WTC11 (cell line): Measurements from ENCODE around the gene HIVEP2. TPM values are rescaled to one million over a fixed set of nuclear protein-coding genes. Genes with fewer than 3 reads are reported as not detected.

Source experiments
- ATAC-seq: fragments of 200-7000 bp; cut with Tn5 transposase; 2 replicates; pipeline ENCODE4 v1.10.0; 2021; ENCODE audit warnings: mild to moderate bottlenecking, moderate library complexity
- CTCF ChIA-PET: fragments of 300-600 bp; sonication (Branson Sonifier 250); formaldehyde crosslinking; loops from one replicate; lab custom pipeline; 2021; ENCODE audit warnings: antibody characterized with exemption; lab: Charles Lee
- POLR2A ChIA-PET: fragments of 350-600 bp; sonication (Branson Sonifier 250); formaldehyde crosslinking; loops from one replicate; lab custom pipeline; 2021; ENCODE audit warnings: antibody characterized with exemption; lab: Charles Lee
- DNase-seq: peaks from one replicate; pipeline ENCODE4 v3.0.0; 2021; ENCODE audit warnings: low spot score
- H3K27ac Mint-ChIP-seq: 2 replicates; pipeline ENCODE4 v1.8.0; 2021; ENCODE audit warnings: mixed read lengths
- H3K27me3 Mint-ChIP-seq: 2 replicates; pipeline ENCODE4 v1.8.0; 2021; ENCODE audit warnings: low read depth, mild to moderate bottlenecking, moderate library complexity, mixed read lengths
- H3K36me3 Mint-ChIP-seq: 2 replicates; pipeline ENCODE4 v1.8.0; 2021; ENCODE audit warnings: mixed read lengths
- H3K4me1 Mint-ChIP-seq: 2 replicates; pipeline ENCODE4 v1.8.0; 2022; ENCODE audit warnings: mixed read lengths
- H3K4me3 Mint-ChIP-seq: 2 replicates; pipeline ENCODE4 v1.8.0; 2021; ENCODE audit warnings: mild to moderate bottlenecking, moderate library complexity, mixed read lengths
- H3K9me3 Mint-ChIP-seq: 2 replicates; pipeline ENCODE4 v1.8.0; 2021; ENCODE audit warnings: mixed read lengths
- ARID4B ChIP-seq: sonication (generic); formaldehyde crosslinking; IDR thresholded peaks from 2 replicates; pipeline ENCODE4 v1.8.0; 2023; ENCODE audit warnings: missing genetic modification reagents, mild to moderate bottlenecking, borderline replicate concordance
- ATF3 ChIP-seq: sonication (generic); formaldehyde crosslinking; conservative IDR thresholded peaks from 2 replicates; pipeline ENCODE4 v1.8.1; 2022; ENCODE audit warnings: mild to moderate bottlenecking, missing genetic modification reagents
- CDX4 ChIP-seq: fragments of 250-450 bp; sonication (Bioruptor Pico); IDR thresholded peaks from 2 replicates; pipeline ENCODE4 v1.9.0; 2021; ENCODE audit warnings: moderate library complexity, mild to moderate bottlenecking, inconsistent platforms, borderline replicate concordance
- CREB1 ChIP-seq: sonication (generic); formaldehyde crosslinking; IDR thresholded peaks from 2 replicates; pipeline ENCODE4 v1.8.0; 2023; ENCODE audit warnings: mild to moderate bottlenecking, missing genetic modification reagents
- E2F5 ChIP-seq: sonication (generic); formaldehyde crosslinking; IDR thresholded peaks from 2 replicates; pipeline ENCODE4 v1.8.1; 2022; ENCODE audit warnings: mild to moderate bottlenecking, moderate library complexity, missing genetic modification reagents
- ERG ChIP-seq: fragments of 250-450 bp; sonication (Bioruptor Pico); IDR thresholded peaks from 2 replicates; pipeline ENCODE4 v1.8.0; 2021; ENCODE audit warnings: mild to moderate bottlenecking
- ETV6 ChIP-seq: sonication (generic); formaldehyde crosslinking; IDR thresholded peaks from 2 replicates; pipeline ENCODE4 v1.8.1; 2022; ENCODE audit warnings: mild to moderate bottlenecking, missing genetic modification reagents
- GTF2I ChIP-seq: fragments of 250-450 bp; sonication (Bioruptor Pico); conservative IDR thresholded peaks from 2 replicates; pipeline ENCODE4 v1.4.0; 2021; ENCODE audit warnings: mild to moderate bottlenecking
- JAZF1 ChIP-seq: fragments of 250-450 bp; sonication (Bioruptor Pico); IDR thresholded peaks from 2 replicates; pipeline ENCODE4 v1.9.0; 2021; ENCODE audit warnings: moderate library complexity, mild to moderate bottlenecking, inconsistent platforms
- MAX ChIP-seq: sonication (generic); formaldehyde crosslinking; IDR thresholded peaks from 2 replicates; pipeline ENCODE4 v1.8.0; 2022; ENCODE audit warnings: mild to moderate bottlenecking, missing genetic modification reagents
- MXD4 ChIP-seq: fragments of 250-450 bp; sonication (Bioruptor Pico); IDR thresholded peaks from 2 replicates; pipeline ENCODE4 v1.8.0; 2021; ENCODE audit warnings: mild to moderate bottlenecking, moderate library complexity, borderline replicate concordance
- NFE2L1 ChIP-seq: sonication (generic); formaldehyde crosslinking; IDR thresholded peaks from 2 replicates; pipeline ENCODE4 v1.8.1; 2023; ENCODE audit warnings: missing genetic modification reagents
- PREB ChIP-seq: sonication (generic); formaldehyde crosslinking; IDR thresholded peaks from 2 replicates; pipeline ENCODE4 v1.8.1; 2022; ENCODE audit warnings: mild to moderate bottlenecking, missing genetic modification reagents, moderate library complexity, borderline replicate concordance
- TP53 ChIP-seq: sonication (generic); formaldehyde crosslinking; IDR thresholded peaks from 2 replicates; pipeline ENCODE4 v1.8.1; 2023; ENCODE audit warnings: mild to moderate bottlenecking, missing genetic modification reagents
- ZMAT4 ChIP-seq: fragments of 250-450 bp; sonication (Bioruptor Pico); IDR thresholded peaks from 2 replicates; pipeline ENCODE4 v1.9.0; 2021; ENCODE audit warnings: mild to moderate bottlenecking
- ZNF232 ChIP-seq: sonication (generic); formaldehyde crosslinking; IDR thresholded peaks from 2 replicates; pipeline ENCODE4 v1.8.0; 2022; ENCODE audit warnings: mild to moderate bottlenecking, missing genetic modification reagents
- ZNF281 ChIP-seq: sonication (generic); formaldehyde crosslinking; IDR thresholded peaks from 2 replicates; pipeline ENCODE4 v1.8.0; 2023; ENCODE audit warnings: mild to moderate bottlenecking, missing genetic modification reagents
- ZNF416 ChIP-seq: fragments of 250-450 bp; sonication (Bioruptor Pico); IDR thresholded peaks from 2 replicates; pipeline ENCODE4 v1.9.0; 2021; ENCODE audit warnings: mild to moderate bottlenecking, inconsistent platforms
- ZNF532 ChIP-seq: fragments of 250-450 bp; sonication (Bioruptor Pico); IDR thresholded peaks from 2 replicates; pipeline ENCODE4 v1.9.0; 2021; ENCODE audit warnings: mild to moderate bottlenecking, borderline replicate concordance
- total RNA-seq: library from RNA; stranded (reverse); gene quantifications from 3 replicates; pipeline ENCODE4 v1.2.3, GENCODE V29; 2021

The HIVEP2 gene
- total RNA-seq, 1 experiment from 2014 or later, result 11.5 TPM

GRCh38 chr6:142926494-142927270, 18.3 kb downstream of the HIVEP2 start:
- Mint-ChIP-seq H3K36me3 (no peaks in the 10 kb centered on the region), H3K4me1 (peaks cover 47% of the 10 kb centered on the region), H3K4me3 (peak overlapping the region; percentile 76), H3K27ac (peak overlapping the region; percentile 93), H3K27me3 (no peaks in the 10 kb centered on the region; the same call in none of the 2 replicates), H3K9me3 (no peaks in the 10 kb centered on the region)
- peak; percentile 71 for DNase-seq
- ChIA-PET POLR2A (interaction anchor here (1.0 to 1.6 kb wide), 3 partner anchors 13 to 20 kb away, joined by 3 to 5 read pairs (median 5); no protein-coding TSS in a partner anchor), CTCF (interaction anchor here (1.5 to 2.3 kb wide), 2 partner anchors 16 to 62 kb away, joined by 3 to 5 read pairs; no protein-coding TSS in a partner anchor)
- ATAC-seq, result peak; percentile 85
- TF ChIP-seq ETV6 (CRISPR knock-in tag) (no peak), JAZF1 (CRISPR knock-in tag) (no peak), ZNF532 (CRISPR knock-in tag) (no peak), PREB (peak; percentile 53; the same call in 1 of the 2 replicates), TP53 (CRISPR knock-in tag) (no peak), E2F5 (CRISPR knock-in tag) (no peak), ARID4B (CRISPR knock-in tag) (no peak), ATF3 (CRISPR knock-in tag) (no peak), MXD4 (CRISPR knock-in tag) (no peak), NFE2L1 (CRISPR knock-in tag) (no peak), MAX (CRISPR knock-in tag) (no peak), ZNF232 (no peak), CDX4 (no peak), ZMAT4 (CRISPR knock-in tag) (no peak), GTF2I (no peak), ZNF281 (CRISPR knock-in tag) (no peak), CREB1 (CRISPR knock-in tag) (no peak), ZNF416 (0 out of 2 replicates have a peak, but pooled peaks have one; percentile 32), ERG (CRISPR knock-in tag) (no peak)
